Dedifferentiated amniotic fluid mesenchymal stem cell (primary cell): ENCODE measurements around the gene PWWP2B.
"Not testable (repeated sequence)": the region's sequence is repeated elsewhere in the genome, so short reads cannot be mapped to it uniquely, and the experiment has no call there.

Experiments used
- DNase-seq: peaks from one replicate; pipeline ENCODE4 v3.0.0-alpha.2; 2016; ENCODE audit errors: extremely low spot score

The PWWP2B gene

DNA sequence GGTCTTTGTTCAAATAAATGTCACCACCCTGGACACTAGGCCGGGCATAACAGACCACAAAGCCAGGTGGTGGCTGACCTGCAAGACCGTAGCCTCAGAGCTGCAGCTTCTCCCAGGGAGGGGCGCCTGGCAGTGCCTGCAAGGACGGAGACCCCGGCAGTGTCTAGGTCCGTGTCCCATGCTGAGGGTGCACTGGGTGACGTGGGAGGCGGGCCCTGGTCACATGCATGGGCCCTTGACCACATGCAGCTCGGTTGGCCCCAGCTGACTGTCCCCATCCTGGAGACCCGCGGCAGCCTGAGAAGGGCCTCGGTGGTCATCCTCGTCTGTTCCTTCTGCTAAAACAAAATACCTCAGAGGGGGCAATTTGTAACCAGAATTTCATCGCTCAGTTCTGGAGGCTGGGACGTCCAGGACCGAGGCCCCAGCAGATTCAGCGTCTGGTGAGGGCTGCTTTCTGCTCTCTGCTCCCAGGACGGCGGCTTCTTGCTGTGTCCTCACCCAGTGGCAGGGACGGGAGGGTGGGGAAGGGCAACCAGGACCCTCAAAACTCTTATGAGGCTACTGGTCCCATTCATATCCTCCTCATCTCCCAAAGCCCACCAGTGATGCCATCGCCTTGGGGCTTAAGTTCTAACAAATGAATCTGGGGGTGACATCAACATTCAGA lies 36.8 kb downstream of the PWWP2B start:
- DNase-seq, result no peak

DNA sequence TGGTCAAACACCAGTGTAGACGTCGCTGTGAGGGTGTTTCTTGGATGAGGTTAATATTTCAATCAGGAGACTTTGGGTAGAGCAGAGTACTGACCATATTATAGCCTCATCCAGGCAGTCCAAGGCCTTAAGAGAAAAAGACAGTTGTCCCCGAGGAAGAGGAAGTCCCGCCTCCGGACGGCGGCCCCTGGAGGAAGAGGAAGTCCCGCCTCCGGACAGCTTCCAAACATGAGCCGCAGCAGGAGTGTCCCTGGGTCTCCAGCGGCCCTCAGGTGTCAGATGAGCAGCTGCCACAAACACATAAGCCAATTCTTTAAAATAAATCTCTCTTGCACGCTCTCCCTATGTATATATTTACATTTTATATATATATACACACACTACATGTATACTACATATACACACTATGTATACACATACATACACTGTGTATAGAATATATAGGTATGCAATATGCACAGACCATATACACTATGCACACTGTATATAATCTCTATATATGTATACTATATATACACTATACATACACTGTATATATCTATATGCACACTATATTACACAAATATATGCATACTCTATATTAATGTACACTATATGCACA lies 37.5 kb downstream of the PWWP2B start:
- DNase-seq, result no peak

DNA sequence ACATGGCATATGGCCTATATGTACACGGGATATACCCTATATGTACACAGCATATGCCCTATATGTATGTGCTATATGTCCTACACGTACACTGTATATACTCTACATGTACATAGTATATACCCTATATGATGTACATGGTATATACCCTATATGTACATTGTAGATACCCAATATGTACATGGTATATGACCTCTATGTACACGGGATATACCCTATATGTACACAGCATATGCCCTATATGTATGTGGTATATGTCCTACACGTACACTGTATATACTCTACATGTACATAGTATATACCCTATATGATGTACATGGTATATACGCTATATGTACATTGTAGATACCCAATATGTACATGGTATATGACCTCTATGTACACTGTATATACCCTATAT lies 38.3 kb downstream of the PWWP2B start:
- DNase-seq, result not testable (repeated sequence)

DNA sequence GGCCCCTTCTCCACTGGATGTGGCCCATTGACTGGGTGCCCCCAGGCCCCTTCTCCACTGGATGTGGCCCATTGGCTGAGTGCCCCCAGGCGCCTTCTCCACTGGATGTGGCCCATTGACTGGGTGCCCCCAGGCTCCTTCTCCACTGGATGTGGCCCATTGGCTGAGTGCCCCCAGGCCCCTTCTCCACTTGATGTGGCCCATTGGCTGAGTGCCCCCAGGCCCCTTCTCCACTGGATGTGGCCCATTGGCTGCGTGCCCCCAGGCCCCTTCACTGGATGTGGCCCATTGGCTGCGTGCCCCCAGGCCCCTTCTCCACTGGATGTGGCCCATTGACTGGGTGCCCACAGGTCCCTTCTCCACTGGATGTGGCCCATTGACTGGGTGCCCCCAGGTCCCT lies 39.1 kb downstream of the PWWP2B start:
- not testable (repeated sequence) for DNase-seq

DNA sequence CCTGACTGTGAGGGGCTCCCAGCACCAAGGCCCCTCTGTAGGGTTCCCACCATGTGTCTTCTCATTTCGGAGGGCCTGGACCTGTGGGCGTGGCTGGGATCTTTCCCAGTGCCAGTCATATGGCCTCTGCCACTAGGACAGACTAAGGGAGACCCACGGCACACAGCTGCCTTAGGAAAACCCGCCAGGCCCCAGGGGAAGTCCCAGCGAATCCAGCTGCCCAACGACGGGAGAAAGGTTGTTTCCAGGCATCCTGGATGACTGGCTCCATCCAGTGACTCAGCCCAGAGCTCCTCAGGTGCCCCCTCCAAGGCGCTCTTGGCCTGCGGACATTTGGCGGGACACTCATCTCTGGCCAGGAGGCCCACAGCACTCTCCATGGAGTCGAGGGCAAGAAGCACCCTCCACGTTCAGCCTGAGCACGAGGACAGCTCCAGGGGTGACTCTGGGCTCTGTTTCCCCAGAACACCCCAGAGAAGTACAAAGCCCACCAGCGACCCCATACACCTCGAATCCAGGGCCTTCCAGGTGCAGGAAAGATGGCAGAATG lies 39.9 kb downstream of the PWWP2B start:
- no peak for DNase-seq

DNA sequence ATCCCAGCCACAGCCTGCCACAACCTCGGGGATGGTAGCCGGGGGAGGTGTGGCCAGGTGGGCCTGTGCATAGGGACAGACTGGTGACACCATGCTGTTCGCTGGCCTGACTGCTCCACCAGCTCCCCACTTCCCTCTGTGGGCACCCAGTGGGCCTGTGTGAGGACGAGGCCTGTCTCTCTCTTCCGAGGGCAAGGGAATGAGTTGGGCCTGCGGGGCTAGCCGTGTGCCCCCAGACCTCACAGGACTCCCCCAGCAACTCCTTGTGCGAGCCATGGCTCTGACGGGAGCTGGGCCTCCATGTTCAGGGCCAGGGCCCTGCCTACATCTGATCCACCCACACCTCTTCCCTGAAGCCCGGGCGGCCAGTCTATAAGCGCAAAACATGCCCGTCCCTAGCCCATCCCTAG lies 40.5 kb downstream of the PWWP2B start:
- no peak for DNase-seq

DNA sequence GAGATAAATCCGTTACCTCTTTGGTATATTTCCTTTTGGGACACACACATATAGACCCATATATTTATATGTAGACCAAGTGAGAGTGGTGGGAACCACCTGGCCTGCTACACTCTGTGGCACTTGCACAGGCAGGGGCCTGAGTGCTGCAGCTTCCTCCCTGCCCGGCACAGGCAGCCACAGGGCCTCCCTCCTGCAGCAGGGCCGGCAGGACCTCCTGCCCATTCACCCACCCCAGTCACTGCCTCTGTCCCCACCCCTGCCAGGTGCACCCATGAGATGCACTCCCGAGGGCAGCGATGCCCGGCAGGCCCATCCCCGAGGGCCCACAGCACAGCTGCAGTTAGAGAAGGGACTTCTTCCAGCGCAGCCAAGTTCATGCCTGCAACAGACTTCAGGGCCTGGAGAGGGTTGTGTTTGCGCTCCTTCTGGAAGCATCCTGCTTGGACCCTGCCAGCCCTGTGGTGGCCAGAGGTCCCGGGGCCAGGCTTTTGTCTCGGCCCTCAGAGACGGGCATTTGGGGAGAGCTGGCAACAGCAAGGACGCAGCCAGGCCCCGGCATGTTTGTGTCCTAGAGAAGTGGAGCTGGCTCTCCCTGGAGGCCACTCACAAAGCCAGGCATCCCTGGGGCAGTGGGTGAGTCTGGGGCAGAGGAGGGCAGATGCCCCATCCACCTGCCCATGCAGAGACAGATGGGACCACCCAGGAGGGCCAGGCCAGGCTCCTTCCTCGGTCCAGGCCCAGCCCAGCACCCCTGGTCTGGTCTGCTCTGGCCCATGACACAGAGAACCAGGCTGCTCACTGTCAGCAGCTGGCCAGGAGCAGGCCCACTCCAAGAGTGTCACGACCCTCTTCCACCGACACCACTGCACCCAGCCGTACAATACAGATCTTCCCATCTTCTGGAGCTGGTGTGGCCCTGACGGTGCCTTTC lies 41.4 kb downstream of the PWWP2B start:
- DNase-seq, result no peak

DNA sequence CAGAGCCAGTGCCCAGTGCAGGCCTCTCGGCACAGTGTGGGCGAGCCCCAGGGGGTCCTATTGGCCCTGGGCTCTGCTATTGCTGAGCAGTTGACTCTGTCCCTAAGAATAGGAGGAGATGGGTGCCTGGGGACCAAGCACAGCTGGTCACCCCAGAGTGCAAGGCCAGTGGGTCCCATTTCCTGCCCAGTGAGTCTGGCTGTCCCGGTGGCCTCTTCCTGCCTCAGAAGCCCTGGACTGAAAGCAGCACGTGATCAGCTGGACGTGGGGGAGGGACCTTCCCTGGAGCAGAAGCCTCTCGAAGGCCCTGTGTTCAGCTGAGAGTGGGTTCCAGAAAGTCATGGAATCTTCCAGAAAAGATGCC lies 42.0 kb downstream of the PWWP2B start:
- DNase-seq, result no peak

DNA sequence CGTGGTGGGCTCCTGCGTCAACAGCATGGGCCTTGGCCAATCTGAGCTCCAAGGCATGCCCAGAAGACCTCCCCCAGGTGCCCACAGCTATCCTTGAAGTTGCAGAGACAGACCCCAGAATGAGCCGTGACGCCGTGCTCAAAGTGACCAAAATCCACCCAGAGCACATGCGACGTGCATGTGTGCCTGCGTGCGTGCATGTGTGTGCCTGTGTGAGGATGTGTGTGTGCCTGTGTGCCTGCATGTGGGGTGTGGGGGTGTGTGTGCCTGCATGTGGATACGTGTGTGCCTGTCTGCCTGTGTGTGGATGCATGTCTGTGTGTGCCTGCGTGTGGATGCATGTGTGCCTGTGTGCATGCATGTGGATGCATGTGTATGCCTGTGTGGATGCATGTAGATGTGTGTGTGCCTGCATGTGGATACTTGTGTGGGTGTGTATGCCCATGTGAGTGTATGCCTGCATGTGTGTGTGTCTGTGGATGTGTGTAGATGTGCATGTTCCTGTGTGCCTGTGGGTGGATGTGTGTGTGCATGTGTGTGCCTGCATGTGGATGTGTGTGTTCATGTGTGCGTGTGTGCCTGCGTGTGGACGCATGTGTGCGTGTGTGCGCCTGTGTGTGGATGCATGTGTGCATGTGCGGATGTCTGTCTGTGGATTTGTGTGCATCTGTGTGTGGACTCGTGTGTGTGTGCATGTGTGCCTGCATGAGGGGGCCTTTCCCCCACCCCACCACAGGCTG lies 42.6 kb downstream of the PWWP2B start:
- DNase-seq, result no peak

DNA sequence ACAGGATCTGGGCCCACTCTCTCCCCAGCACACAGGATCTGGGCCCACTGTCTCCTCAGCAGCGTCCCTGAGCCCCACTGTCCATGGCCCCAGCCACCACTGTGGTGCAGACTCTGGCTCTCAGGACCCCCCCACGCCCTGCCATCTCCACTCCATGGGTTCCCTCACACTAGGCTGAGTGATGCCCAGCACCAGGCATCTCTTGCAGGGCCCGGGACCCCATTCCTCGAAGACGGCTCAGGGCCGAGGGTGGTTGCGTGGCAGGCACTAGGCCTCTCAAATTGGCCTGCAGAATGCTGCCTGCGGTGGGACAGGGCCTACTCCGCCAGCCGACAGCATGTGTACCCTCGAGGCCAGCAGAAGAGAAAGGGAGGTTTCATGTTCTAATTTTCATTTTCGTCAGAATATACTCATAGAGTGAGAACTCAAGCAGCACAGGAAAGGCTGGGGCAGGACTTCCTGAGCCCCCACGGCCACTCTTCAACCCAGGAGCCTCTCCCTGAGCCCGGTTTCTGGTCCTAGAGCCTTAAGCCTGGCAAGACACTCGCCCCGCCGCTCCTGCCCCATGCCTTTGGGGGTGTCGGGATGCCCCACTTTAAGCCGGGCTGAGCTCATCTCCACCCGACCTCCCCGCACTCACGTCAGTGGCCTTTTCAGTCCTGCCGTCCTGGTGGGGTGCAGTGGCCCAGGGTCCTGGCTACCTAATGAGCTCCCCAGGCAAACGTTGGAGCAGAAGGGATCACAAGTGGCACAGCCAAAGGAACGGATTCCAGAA lies 44.0 kb downstream of the PWWP2B start:
- no peak for DNase-seq

DNA sequence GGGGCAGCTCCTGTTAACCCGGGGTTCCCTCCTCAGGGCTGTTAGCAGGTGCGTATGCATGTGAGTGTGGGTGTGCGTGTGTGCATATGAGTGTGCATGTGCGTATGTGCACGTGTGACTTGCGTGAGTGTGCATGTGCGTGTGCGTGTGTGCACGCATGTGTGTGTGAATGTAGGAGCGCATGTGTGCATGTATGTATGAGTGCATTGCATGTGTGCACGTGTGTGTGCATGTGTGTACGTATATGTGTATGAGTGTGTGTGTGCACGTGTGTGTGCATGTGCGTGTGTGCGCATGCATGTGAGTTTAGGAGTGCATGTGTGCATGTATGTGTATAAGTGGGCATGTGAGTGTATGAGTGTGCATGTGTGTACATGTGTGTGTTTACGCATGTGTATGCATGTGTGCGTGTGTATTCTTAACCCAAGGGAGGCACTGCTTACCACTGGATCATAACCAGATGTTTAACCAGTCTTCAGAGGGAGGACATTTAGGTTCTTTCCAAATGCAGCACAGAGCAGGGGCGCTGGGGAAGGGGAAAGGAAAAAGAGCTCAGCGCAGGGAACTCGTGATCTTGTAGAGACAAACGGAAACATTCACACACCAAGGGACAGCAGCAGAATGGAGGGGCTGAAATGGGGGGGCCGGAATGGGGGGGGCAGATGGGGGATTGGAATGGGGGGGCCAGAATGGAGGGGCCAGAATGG lies 45.0 kb downstream of the PWWP2B start:
- DNase-seq, result no peak

DNA sequence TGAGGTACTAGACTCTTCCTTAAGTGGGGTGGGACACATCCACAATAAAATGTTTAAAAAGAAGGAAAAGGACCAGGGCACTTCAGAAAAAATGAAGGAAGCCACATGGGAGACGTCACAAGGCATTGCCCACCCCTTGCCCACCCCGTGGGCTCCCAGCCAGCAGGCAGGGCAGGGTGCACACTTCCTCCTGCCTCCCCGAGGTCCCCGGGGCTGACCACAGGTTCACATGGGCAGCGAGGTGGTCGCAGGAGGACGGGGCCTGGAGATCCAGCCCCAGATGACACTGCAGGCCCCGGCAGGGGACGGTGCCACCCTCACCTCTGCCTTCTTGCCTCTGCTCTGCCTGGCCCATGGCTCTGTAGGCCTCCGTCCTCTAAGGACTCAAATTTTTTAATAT lies 45.6 kb downstream of the PWWP2B start:
- no peak for DNase-seq

DNA sequence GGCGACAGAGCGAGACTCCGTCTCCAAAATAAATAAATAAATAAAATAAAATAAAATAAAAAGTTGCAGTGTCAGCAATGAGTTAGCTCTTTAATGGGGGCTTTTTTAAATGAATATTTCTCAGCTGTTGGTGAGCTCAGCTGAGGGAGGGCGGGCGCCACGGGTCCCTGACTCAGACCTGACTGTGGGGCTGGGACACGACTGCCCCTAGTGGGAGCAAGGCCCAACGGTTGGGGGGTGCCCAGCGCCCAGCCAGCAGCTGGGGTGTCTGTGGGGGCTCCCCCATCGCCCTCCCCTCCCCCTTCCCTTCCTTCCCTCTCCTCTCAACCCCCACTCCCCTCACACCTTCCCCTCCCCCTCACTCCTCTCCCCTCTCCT lies 46.6 kb downstream of the PWWP2B start:
- DNase-seq, result no peak

DNA sequence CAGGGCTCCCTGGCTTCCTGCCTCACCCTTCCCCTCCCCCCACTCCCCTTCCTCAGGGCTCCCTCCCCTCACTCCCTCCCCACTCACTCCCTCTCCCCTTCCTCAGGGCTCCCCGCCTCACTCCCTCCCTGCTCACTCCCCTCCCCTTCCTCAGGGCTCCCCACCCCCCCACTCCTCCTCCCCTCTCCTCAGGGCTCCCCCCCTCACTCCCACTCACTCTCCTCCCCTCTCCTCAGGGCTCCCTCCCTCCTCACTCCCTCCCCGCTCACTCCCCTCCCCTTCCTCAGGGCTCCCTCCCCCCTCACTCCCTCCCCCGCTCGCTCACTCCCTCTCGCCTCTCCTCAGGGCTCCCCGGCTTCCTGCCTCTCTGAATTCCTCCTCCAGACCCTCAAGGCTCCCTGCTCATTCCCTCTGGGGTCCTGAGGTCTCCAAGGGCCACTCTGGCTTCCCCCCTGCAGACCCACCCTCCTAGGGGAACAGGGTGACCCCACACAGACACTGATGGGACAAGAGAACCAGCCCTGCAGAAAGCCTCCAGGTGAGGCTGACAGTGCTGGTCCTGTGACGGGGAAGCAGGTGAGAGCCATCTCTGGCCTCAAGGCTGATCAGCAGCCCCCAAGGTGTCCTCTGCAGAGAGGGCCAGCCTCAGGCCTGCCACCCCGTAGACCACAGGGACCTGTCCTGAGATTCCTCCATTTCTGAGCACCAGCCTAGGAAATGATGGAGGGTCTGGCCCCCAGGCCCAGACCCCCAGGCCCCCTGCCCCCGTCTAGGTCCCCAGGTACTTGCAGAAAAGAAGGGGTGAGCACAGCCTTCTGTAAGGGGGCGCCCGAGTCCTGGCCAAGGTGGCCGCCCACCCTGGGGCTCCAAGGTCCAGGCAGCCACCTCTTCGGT lies 47.2 kb downstream of the PWWP2B start:
- DNase-seq, result no peak

DNA sequence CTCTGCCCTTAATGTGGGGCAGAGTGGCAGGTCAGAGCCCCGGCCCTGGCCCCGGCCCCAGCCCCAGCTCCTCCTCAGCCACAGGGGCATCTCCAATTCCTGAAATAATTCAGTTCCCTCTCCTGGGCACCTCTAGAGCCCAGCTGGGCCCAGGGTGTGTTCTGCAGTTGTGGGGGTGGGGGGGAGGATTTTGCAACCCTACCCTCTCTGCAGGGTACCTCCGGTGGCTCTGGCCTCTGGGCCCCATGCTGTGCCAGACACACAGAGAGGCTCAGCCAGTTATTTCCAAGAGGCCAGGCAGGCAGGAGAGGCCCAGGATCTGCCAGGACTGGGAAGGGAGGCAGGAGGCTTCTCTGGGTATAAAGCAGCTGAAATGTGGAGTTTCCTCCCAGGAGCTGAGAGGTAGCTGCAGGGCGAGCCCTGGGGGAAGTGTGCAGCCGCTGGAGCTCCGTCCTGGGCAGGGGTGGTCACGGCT lies 47.9 kb downstream of the PWWP2B start:
- DNase-seq, result no peak

DNA sequence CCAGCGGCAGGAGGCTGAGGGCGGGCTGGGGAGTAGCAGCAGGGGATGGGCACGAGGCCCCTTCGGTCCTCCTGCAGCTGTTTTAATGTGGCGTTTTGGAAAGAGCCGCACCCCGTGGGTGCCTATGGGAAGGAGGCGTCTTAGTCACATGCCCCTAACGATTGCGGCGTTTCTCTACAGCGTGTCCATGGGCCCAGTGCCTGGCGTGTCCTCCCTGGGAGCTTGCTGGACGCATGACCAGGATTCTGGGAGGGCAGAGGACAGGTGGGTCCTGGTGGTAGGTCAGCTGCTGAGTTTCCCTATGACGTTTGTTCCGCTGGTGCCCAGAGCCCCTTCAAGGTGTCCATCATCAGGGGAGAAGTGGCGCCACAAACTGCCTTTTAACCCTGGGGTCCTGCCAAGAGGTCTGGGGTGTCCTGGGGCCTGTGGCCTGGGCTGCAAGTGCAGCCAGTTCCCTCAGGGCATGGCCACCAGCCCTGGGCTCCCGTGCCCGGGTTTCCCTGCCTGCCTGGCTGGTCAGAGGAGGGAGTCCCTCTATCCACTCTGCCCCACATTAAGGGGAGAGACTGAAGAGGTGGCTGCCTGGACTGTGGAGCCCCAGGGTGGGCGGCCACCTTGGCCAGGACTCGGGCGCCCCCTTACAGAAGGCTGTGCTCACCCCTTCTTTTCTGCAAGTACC lies 48.7 kb downstream of the PWWP2B start:
- DNase-seq, result no peak

DNA sequence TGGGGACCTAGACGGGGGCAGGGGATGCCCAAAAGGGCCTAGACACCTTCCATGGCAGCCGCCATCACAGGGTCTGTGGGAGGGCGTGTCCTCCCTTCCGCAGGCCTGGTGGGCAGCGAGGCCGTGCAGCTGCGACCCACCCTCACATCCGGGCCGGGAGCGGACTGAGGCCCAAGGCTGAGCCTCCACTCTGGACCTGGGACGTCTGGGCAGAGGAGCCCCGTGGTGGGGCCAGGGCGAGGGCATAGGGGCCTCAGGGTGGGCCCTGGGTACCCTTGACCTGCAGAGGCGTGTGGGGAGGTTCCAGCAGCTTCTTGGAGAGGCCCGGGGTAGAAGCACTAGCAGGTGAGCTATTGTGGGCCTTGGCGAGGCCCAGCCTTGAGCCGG lies 49.2 kb downstream of the PWWP2B start:
- no peak for DNase-seq

DNA sequence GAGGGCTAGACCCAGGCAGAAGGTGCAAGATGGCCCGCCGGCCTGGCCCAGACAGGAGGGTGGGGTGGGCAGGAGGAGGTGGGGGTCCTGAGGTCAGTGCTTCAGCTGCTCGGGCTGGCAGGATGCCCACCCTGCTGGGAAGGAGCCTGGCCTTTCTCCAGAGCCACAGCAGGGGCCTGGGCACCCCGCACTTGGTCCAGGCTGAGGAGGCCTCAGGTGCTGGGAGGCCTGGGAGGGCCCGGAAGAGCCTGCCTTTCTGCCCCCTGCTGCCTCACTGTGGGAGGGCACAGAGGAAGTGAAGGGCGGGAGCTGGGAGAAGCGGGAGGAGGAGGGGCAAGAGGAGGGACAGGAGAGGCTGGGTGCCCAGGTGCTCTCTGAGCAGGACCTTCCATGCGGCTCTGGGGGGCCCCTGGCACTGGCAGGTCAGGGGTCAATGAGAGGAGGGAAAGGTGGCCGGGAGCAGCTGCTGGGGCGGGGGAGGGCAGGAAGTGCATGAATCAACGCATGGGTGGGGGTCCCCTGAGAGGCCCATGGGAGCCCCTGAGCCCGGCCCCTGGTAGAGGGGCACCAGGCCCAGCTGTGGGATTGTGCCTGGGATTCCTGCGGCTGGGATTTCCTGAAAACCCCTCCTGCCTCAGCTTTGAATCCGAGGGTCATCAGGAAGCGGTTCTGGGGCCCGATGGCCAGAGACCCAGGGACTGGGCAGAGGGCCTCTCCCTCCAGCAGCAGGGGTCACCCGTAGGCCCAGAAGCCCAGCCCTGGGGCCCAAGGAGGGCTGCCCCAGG lies 49.9 kb downstream of the PWWP2B start:
- DNase-seq, result no peak
